NCI-H446 treated with DMSO at 0.1 percent for 48 hours (cell line): ENCODE data around the gene F9.
A peak's percentile ranks its signal among the peaks of the same experiment; 100 is the strongest.
"Not testable (repeated sequence)": the region's sequence is repeated elsewhere in the genome, so short reads cannot be mapped to it uniquely, and the experiment has no call there.

Experiments
- DNase-seq: peaks from one replicate; lab custom pipeline; 2025; lab: John Stamatoyannopoulos, UW

Gene F9

GRCh38 chrX:139530550-139530949, at the start of gene F9:
Gene F9 (plus strand): TSS chrX:139530739. CDS start chrX:139530765, 26 bp downstream.
- no peak for DNase-seq

GRCh38 chrX:139483699-139484098, 46.8 kb upstream of the F9 start:
- no peak for DNase-seq

- DNase-seq = no peak
Observed at GRCh38 chrX:139484591-139484990, 45.9 kb upstream of the F9 start.

GRCh38 chrX:139495324-139495723, 35.2 kb upstream of the F9 start:
- DNase-seq = no peak

GRCh38 chrX:139506333-139506732, 24.2 kb upstream of the F9 start:
- no peak for DNase-seq

GRCh38 chrX:139508099-139508498, 22.4 kb upstream of the F9 start:
- DNase-seq = no peak

GRCh38 chrX:139518475-139518874, 12.1 kb upstream of the F9 start:
- no peak for DNase-seq

GRCh38 chrX:139528829-139529228, 1.7 kb upstream of the F9 start:
- not testable (repeated sequence) for DNase-seq

- DNase-seq = no peak
Observed at GRCh38 chrX:139532834-139533233, 2.3 kb downstream of the F9 start.

GRCh38 chrX:139533444-139533843, 2.9 kb downstream of the F9 start:
- no peak for DNase-seq

GRCh38 chrX:139538907-139539790, 8.6 kb downstream of the F9 start:
- DNase-seq = no peak

- no peak for DNase-seq
Observed at GRCh38 chrX:139542652-139543051, 12.1 kb downstream of the F9 start.

- DNase-seq = no peak
Observed at GRCh38 chrX:139543920-139544319, 13.4 kb downstream of the F9 start.

- DNase-seq = no peak
Observed at GRCh38 chrX:139544591-139544990, 14.1 kb downstream of the F9 start.

GRCh38 chrX:139554376-139554775, 23.8 kb downstream of the F9 start:
- DNase-seq = no peak

- DNase-seq = no peak
Observed at GRCh38 chrX:139554991-139555675, 24.6 kb downstream of the F9 start.

- DNase-seq = peak; percentile 4
Observed at GRCh38 chrX:139559383-139560042, 29.0 kb downstream of the F9 start.

GRCh38 chrX:139560221-139560620, 29.7 kb downstream of the F9 start:
- DNase-seq = no peak

GRCh38 chrX:139563251-139563650, 32.7 kb downstream of the F9 start:
- no peak for DNase-seq

GRCh38 chrX:139566981-139567380, 36.4 kb downstream of the F9 start:
- DNase-seq = no peak

GRCh38 chrX:139581068-139581467, 50.5 kb downstream of the F9 start:
- no peak for DNase-seq

- DNase-seq = no peak
Observed at GRCh38 chrX:139585613-139586012, 55.1 kb downstream of the F9 start.

GRCh38 chrX:139596068-139596467, 65.5 kb downstream of the F9 start:
- no peak for DNase-seq
